H9 (cell line): ENCODE measurements around the gene ARHGEF10L. TPM values are rescaled to one million over a fixed set of nuclear protein-coding genes. Genes with fewer than 3 reads are reported as not detected.

ENCODE experiments used
- DNase-seq: peaks from one replicate; pipeline ENCODE4 v3.0.0-alpha.2; 2017
- H2AFZ ChIP-seq: one replicate; pipeline ENCODE4 v1.6.1; 2013; ENCODE audit warnings: mild to moderate bottlenecking, low read length, control low read depth, moderate library complexity
- H2AK5ac ChIP-seq: 2 replicates; pipeline ENCODE4 v1.6.1; 2013; ENCODE audit warnings: low read length, control low read depth, mixed read lengths; ENCODE audit not compliant: insufficient read length
- H2BK120ac ChIP-seq: one replicate; pipeline ENCODE4 v1.6.1; 2013; ENCODE audit warnings: low read depth, mild to moderate bottlenecking, low read length, control low read depth, inconsistent platforms; ENCODE audit not compliant: poor library complexity, severe bottlenecking
- H2BK12ac ChIP-seq: 2 replicates; pipeline ENCODE4 v1.6.1; 2013; ENCODE audit warnings: low read length, control low read depth, mixed read lengths, low read depth; ENCODE audit not compliant: insufficient read length
- H2BK15ac ChIP-seq: 2 replicates; pipeline ENCODE4 v1.6.1; 2013; ENCODE audit warnings: low read depth, low read length, control low read depth
- H2BK20ac ChIP-seq: one replicate; pipeline ENCODE4 v1.6.1; 2013; ENCODE audit warnings: low read depth, mild to moderate bottlenecking, low read length, control low read depth, inconsistent platforms; ENCODE audit not compliant: poor library complexity, severe bottlenecking
- H2BK5ac ChIP-seq: 2 replicates; pipeline ENCODE4 v1.6.1; 2013; ENCODE audit warnings: low read length, control low read depth, mixed read lengths; ENCODE audit not compliant: insufficient read length
- H3K14ac ChIP-seq: 2 replicates; pipeline ENCODE4 v1.6.1; 2013; ENCODE audit warnings: low read length, control low read depth; ENCODE audit not compliant: insufficient read depth
- H3K18ac ChIP-seq: 2 replicates; pipeline ENCODE4 v1.6.1; 2013; ENCODE audit warnings: low read depth, mild to moderate bottlenecking, mixed read lengths, low read length, control low read depth; ENCODE audit not compliant: insufficient read length
- H3K23ac ChIP-seq: 2 replicates; pipeline ENCODE4 v1.6.1; 2013; ENCODE audit warnings: low read length, control low read depth, mixed read lengths, low read depth; ENCODE audit not compliant: insufficient read length
- H3K23me2 ChIP-seq: 2 replicates; pipeline ENCODE4 v1.6.1; 2013; ENCODE audit warnings: low read depth, mild to moderate bottlenecking, mixed read lengths, low read length, control low read depth; ENCODE audit not compliant: insufficient read length, poor library complexity, severe bottlenecking
- H3K27ac ChIP-seq: 2 replicates; pipeline ENCODE4 v1.5.1; 2013; ENCODE audit warnings: low read length, control low read depth, mixed read lengths, low read depth; ENCODE audit not compliant: insufficient read length
- H3K27me3 ChIP-seq: 2 replicates; pipeline ENCODE4 v1.6.1; 2013; ENCODE audit warnings: low read length, control low read depth, inconsistent platforms; ENCODE audit not compliant: insufficient read depth
- H3K4ac ChIP-seq: 2 replicates; pipeline ENCODE4 v1.6.1; 2013; ENCODE audit warnings: low read depth, mild to moderate bottlenecking, control low read depth, inconsistent platforms, low read length, moderate library complexity
- H3K4me1 ChIP-seq: 2 replicates; pipeline ENCODE4 v1.6.1; 2013; ENCODE audit warnings: low read length, control low read depth, inconsistent platforms; ENCODE audit not compliant: insufficient read depth
- H3K4me2 ChIP-seq: 2 replicates; pipeline ENCODE4 v1.6.1; 2013; ENCODE audit warnings: low read length, control low read depth, mixed read lengths; ENCODE audit not compliant: insufficient read length, insufficient read depth
- H3K56ac ChIP-seq: 2 replicates; pipeline ENCODE4 v1.6.1; 2013; ENCODE audit warnings: low read depth, mild to moderate bottlenecking, mixed read lengths, low read length, control low read depth; ENCODE audit not compliant: insufficient read length
- H3K79me1 ChIP-seq: 2 replicates; pipeline ENCODE4 v1.6.1; 2013; ENCODE audit warnings: low read depth, mild to moderate bottlenecking, moderate library complexity, low read length, control low read depth, inconsistent platforms; ENCODE audit not compliant: insufficient read depth, poor library complexity, severe bottlenecking
- H3K79me2 ChIP-seq: 2 replicates; pipeline ENCODE4 v1.6.1; 2013; ENCODE audit warnings: low read length, control low read depth, inconsistent platforms; ENCODE audit not compliant: insufficient read depth
- H3K9ac ChIP-seq: 2 replicates; pipeline ENCODE4 v1.6.1; 2013; ENCODE audit warnings: low read length, control low read depth, mixed read lengths; ENCODE audit not compliant: insufficient read length; ENCODE audit errors: extremely low read depth
- H3K9me3 ChIP-seq: one replicate; pipeline ENCODE4 v1.6.1; 2013; ENCODE audit warnings: low read depth, low read length, inconsistent platforms; ENCODE audit not compliant: control insufficient read depth
- H3T11ph ChIP-seq: one replicate; pipeline ENCODE4 v1.6.1; 2013; ENCODE audit warnings: mild to moderate bottlenecking, low read length, control low read depth, inconsistent platforms
- H4K20me1 ChIP-seq: one replicate; pipeline ENCODE4 v1.6.1; 2013; ENCODE audit not compliant: control insufficient read depth, insufficient read length, insufficient read depth
- H4K5ac ChIP-seq: 2 replicates; pipeline ENCODE4 v1.6.1; 2013; ENCODE audit warnings: low read depth, mild to moderate bottlenecking, mixed read lengths, low read length, control low read depth; ENCODE audit not compliant: insufficient read length
- H4K8ac ChIP-seq: replicated peaks from 2 replicates; pipeline ENCODE4 v1.6.1; 2013; ENCODE audit warnings: low read length, control low read depth, mixed read lengths, low read depth; ENCODE audit not compliant: insufficient read length
- H4K91ac ChIP-seq: 2 replicates; pipeline ENCODE4 v1.6.1; 2013; ENCODE audit warnings: low read depth, mild to moderate bottlenecking, moderate library complexity, mixed read lengths, low read length, control low read depth; ENCODE audit not compliant: insufficient read length
- H3K27ac Mint-ChIP-seq, 3 experiments: 2 replicates in 2 of 3; 3 replicates in 1 of 3; pipeline ENCODE4 v1.8.0; 2020 to 2021; ENCODE audit warnings: mixed read lengths in 3 of 3, mild to moderate bottlenecking in 1 of 3, moderate library complexity in 1 of 3
- H3K27me3 Mint-ChIP-seq: 2 replicates; pipeline ENCODE4 v1.8.0; 2021; ENCODE audit warnings: low read depth, mild to moderate bottlenecking, moderate library complexity, mixed read lengths
- H3K36me3 Mint-ChIP-seq, 3 experiments: 2 replicates in 2 of 3; 3 replicates in 1 of 3; pipeline ENCODE4 v1.8.0; 2020 to 2021; ENCODE audit warnings: low read depth in 3 of 3, mixed read lengths in 3 of 3; ENCODE audit not compliant: insufficient read depth in 1 of 3
- H3K4me1 Mint-ChIP-seq, 2 experiments: 2 replicates each; pipeline ENCODE4 v1.8.0; 2020; ENCODE audit warnings: mixed read lengths in 2 of 2
- H3K4me3 Mint-ChIP-seq, 2 experiments: 2 replicates in 1 of 2; 3 replicates in 1 of 2; pipeline ENCODE4 v1.8.0; 2020 to 2021; ENCODE audit warnings: mild to moderate bottlenecking in 2 of 2, mixed read lengths in 2 of 2, moderate library complexity in 1 of 2
- H3K9me3 Mint-ChIP-seq, 2 experiments: 2 replicates in 1 of 2; 3 replicates in 1 of 2; pipeline ENCODE4 v1.8.0; 2020; ENCODE audit warnings: mild to moderate bottlenecking in 2 of 2, mixed read lengths in 2 of 2, moderate library complexity in 1 of 2
- WGBS: extraction: QIAGEN DNeasy Blood & Tissue Kit; methylation state at CpG from one replicate; pipeline ENCODE4 v1.1.7; 2013; ENCODE audit warnings: missing lambda C conversion rate, low lambda C conversion rate, mixed read lengths; ENCODE audit not compliant: insufficient read length; ENCODE audit errors: extremely low coverage; 5-methylcytosine and 5-hydroxymethylcytosine counted together
- total RNA-seq: library from RNA; stranded (reverse); gene quantifications from 2 replicates; pipeline ENCODE4 v1.2.1, GENCODE V29; 2021
- TF ChIP-seq, protein P1 (sequence below): fragments of 200-600 bp; sonication (generic); conservative IDR thresholded peaks from 3 replicates; pipeline ENCODE4 v1.8.0; 2021; ENCODE audit warnings: antibody characterized with exemption, mild to moderate bottlenecking

The ARHGEF10L gene
- total RNA-seq, 1 experiment from 2014 or later, result 20.2 TPM

DNA sequence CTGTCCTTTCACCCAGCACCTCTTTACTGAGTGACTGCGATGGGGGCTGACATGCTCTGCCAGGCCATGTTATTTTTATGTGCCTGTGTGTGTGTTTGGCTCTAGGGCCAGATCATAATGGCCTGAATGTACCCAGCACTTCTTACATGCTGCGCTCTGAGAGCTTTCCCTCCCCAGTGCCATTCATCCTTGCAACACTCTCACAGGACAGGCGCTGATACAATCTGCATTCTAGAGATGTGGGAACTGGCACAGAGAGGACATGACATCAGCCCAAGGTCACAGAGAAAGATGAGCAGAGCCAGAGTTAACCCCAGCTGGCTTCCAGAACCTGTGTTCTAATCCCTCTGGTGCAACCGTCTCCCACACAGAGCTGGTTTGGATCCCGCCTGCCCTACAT, 54.5 kb downstream of the ARHGEF10L start:
- peak overlapping the region in 2 of 3 experiments; percentile 27 to 68; a peak in 3 of 7 replicates for H3K27ac Mint-ChIP-seq

More for the DNA sequence above, 54.5 kb downstream of the ARHGEF10L start:
- Histone ChIP-seq H3K9me3 (no peaks in the 10 kb centered on the region), H2AFZ (no peak overlapping the region), H4K91ac (no peak overlapping the region), H2BK120ac (no peak overlapping the region), H3K23ac (no peak overlapping the region), H2BK5ac (no peak overlapping the region), H3K27ac (no peak overlapping the region), H3K18ac (no peak overlapping the region), H4K20me1 (no peaks in the 10 kb centered on the region), H3T11ph (no peak overlapping the region), H3K23me2 (no peaks in the 10 kb centered on the region), H4K5ac (no peak overlapping the region), H2BK12ac (no peak overlapping the region), H3K4ac (no peak overlapping the region), H3K14ac (no peak overlapping the region), H3K4me2 (no peak overlapping the region), H3K56ac (no peak overlapping the region), H3K9ac (no peak overlapping the region), H2AK5ac (no peak overlapping the region), H3K79me2 (no peaks in the 10 kb centered on the region; the same call in 1 of the 2 replicates), H3K79me1 (no peaks in the 10 kb centered on the region), H2BK15ac (no peak overlapping the region), H2BK20ac (no peak overlapping the region), H3K4me1 (no peaks in the 10 kb centered on the region), H4K8ac (no peak overlapping the region), H3K27me3 (no peaks in the 10 kb centered on the region)
- no peak for DNase-seq
- H3K4me3 Mint-ChIP-seq, result no peak overlapping the region
- peaks cover 12 to 14% of the 10 kb centered on the region in 2 experiments; a peak in 3 of 4 replicates for H3K4me1 Mint-ChIP-seq
- TF ChIP-seq, protein P1, sequence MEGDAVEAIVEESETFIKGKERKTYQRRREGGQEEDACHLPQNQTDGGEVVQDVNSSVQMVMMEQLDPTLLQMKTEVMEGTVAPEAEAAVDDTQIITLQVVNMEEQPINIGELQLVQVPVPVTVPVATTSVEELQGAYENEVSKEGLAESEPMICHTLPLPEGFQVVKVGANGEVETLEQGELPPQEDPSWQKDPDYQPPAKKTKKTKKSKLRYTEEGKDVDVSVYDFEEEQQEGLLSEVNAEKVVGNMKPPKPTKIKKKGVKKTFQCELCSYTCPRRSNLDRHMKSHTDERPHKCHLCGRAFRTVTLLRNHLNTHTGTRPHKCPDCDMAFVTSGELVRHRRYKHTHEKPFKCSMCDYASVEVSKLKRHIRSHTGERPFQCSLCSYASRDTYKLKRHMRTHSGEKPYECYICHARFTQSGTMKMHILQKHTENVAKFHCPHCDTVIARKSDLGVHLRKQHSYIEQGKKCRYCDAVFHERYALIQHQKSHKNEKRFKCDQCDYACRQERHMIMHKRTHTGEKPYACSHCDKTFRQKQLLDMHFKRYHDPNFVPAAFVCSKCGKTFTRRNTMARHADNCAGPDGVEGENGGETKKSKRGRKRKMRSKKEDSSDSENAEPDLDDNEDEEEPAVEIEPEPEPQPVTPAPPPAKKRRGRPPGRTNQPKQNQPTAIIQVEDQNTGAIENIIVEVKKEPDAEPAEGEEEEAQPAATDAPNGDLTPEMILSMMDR, result no peak
- peaks cover 3 to 49% (median 37%) of the 10 kb centered on the region in 3 experiments; a peak in 5 of 7 replicates for H3K36me3 Mint-ChIP-seq
- no CpG with 5 or more reads among the region's 5 CpGs for WGBS
- H3K27me3 Mint-ChIP-seq, result no peaks in the 10 kb centered on the region
- no peaks in the 10 kb centered on the region for H3K9me3 Mint-ChIP-seq
